GM21825 (cell line): ENCODE measurements around the gene MAB21L1.

Experiments used
- ATAC-seq: cut with Tn5 transposase; IDR thresholded peaks from one replicate; pipeline ENCODE4 v1.9.1; 2021; ENCODE audit warnings: mild to moderate bottlenecking, moderate library complexity; ENCODE audit not compliant: unreplicated experiment

MAB21L1 gene

GRCh38 chr13:35475960-35476943 is at the start of gene MAB21L1:
TSS of gene MAB21L1 (minus strand) at chr13:35476689. CDS start at chr13:35476138, 551 bp downstream.
- ATAC-seq, result no peak

DNA sequence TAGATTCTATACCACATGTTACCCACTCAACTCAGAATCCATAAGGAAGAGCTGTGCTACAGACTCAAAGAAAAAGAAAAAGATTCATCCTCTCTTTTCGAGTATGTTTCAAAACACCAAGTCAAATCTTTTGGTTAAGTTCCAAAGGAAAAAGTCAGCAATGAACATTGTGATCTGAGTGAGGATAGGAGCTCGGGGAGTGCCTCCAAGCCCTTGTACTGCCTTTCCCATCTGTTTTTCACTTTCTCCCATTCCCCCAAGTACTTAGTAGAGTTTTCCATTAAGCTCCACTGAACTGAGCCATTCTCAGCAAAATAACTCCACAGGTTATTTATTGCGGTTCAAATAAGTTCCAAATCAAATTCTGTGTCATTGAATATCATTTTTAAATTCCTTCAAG is 47.7 kb upstream of the MAB21L1 start:
- ATAC-seq, result no peak

DNA sequence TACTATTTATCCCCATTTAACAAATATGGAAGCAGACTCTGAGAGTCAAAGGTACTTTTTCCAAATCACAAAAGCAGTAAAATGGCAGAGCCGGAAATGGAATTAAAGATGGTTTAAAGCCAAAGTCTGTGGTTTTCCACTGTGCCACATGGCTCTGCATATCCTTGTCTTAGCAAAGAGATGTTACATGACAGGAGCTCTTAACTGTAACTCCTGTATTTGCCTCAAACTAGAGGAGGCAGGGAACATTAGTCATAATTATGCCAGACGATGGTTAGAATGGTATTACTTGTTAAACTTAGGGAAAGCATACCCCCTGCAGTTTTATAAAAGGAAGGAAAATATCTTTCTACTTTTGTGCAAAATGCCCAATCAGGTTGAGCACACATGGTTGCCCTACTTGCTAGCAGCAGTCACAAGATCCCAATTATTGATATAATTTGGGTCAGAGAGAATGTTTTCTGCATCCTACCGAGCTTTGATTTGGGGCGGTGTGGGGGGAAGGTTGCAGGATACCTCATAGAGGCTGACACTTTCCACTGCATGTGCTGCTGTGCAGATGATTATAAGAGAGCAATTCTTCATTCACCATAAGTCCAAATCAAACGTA is 42.0 kb upstream of the MAB21L1 start:
- no peak for ATAC-seq

- ATAC-seq, result no peak
These were observed 38.5 kb upstream of the MAB21L1 start for GRCh38 chr13:35514801-35515502.

GRCh38 chr13:35514061-35514477 is 37.6 kb upstream of the MAB21L1 start:
- ATAC-seq, result no peak

DNA sequence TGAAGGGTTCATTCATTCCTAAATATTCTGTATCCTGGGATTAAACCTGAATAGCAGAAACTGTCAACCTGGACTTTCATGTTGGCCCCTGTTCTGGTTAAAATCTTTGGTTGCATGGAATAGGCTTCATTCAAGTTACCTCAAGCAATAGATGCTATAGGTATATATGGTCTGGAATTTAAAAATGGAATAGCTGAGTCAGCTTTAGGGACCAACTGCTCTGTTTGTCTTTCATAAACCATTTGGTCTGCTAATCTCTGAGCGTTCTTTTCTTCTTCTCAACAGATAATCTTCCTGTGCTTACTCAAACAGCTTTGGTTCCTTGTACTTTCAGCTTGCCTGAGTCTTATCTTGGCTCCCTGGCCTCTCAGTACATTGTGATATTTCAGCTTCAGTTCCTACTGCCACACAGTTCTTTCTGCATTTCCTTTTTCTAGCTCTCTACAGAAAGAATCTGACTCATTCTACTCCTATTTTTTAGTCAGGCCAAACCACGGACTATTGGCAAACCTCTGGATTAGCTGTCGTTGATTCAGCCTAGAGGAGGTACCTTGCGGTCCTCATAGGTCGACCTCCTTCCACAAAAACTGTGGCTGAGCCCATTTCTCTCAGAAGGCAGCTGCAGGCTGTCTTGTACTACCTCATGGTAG is 35.9 kb upstream of the MAB21L1 start:
- no peak for ATAC-seq

DNA sequence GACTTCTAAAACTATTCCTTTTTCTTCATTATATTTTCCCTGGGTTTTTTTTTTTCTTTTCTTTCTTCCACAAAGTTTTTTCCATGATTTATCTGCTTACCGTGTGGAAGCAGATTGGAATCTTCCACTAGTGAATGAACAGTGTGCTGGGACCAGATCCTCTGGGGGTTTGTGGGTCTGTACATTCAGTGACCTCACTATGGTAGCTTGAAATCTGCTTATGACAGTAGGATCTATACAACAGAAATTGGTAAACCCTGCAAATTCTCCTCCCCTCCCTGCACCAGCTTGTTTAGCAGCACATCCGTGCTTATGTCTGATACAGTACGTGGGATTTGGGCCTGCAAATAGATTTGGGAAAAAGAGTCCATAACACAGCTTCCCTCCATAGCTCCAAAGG is 26.0 kb upstream of the MAB21L1 start:
- ATAC-seq, result no peak

DNA sequence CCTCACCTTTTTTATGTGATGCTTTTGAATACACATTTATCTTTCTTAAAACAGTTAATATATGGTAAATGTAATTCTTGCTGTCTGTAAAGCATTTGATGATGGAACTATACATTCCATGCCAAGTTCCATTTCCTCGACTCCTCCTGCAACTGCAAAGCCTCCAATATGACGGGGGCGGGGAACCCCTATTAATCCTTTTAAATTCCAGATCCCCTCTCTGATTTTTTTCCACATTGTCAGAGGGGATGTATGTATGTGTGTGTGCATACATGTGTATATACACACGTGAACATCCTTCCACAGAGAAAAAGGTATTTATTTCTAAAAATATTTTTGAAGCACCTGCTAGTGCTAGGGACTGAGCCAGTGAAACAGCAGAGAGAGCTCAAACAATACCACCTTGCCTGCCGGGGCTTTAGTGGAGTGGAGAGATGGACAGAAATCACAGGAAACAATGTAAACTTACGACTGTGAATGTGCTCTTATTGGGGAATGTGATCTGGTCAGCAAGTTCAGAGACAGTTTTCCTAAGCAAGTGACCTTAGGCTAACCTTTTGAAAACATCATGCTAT is 25.3 kb upstream of the MAB21L1 start:
- ATAC-seq, result no peak

DNA sequence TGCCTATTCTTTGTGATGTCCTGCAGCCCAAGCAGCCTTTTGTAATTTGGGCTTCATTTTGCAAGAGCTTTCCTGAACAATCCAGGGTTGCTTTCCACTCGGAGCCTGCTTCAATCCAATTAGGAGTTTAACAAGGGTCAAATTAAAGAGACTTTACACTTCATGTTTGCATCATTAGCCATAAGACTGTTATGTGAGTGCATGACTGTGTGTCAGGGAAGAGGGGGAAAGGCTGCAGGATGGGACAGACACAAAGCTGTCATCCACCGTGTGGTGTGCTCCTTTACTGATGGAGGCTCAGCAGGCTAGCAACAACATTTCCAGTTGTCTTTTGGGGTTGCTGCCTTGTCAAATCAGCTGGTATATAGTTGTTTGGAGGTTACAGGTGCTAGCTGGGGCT is 23.7 kb upstream of the MAB21L1 start:
- ATAC-seq, result no peak

DNA sequence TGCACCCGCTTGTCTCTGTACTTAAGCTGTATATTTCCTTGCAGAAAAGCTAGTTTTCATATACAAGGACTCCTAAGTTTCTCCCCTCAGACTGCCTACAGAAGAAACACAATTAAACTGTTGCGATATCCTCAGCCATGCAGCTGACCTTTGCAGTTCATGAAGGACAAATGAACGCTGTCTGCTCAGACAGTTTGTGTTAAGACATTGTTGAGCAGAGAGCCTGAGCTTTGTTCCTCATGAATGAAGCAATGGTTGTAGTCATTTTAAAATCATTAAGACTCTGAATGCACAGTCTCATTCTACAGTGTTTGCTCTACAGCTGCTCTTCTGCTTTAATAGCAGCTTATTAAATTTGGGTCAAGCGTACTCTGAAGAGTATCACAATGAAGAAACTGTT is 23.2 kb upstream of the MAB21L1 start:
- no peak for ATAC-seq

DNA sequence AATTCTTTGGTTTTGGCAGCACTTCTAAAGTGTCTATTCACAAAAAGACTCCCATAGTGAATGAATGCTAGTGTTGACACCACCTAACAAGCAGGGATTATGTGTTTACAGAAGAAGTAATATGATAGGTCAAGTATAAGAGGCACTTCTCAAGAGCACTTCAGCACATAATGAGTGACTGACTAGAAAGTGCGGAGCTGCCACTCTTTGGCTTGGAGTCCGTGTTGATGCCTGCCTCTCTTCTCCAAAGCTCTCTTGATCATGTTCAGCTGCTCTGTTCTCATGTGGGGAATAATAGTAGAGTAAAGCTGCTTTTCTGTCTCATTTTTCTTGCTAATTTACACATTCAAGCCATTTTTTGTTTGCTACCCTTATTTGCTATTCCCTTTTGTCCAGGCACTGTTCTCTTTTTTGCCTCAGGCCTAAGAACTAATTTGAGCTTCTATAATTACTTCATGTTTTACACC is 22.7 kb upstream of the MAB21L1 start:
- ATAC-seq, result no peak

DNA sequence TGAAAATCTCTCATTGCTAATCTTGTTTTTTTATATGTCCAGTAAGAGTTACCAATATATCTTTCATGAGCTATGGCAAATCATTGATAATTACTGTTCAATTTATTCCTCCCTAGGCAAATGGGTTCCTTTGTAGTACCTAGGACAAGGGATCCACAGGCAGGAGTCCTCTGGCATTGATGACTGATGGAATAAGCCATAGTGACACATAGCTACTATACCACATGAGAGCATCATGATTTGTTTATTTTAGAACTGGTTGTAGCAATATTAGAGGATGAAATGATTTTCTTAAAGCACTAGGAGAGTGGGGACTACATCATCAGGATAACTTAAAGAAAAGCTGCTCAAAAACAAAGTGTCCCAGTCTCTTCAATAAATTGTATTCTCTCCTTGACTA is 21.7 kb upstream of the MAB21L1 start:
- no peak for ATAC-seq

- ATAC-seq, result no peak
These were observed 20.4 kb upstream of the MAB21L1 start for GRCh38 chr13:35496761-35497386.

- no peak for ATAC-seq
These were observed 19.5 kb upstream of the MAB21L1 start for GRCh38 chr13:35496006-35496405.

DNA sequence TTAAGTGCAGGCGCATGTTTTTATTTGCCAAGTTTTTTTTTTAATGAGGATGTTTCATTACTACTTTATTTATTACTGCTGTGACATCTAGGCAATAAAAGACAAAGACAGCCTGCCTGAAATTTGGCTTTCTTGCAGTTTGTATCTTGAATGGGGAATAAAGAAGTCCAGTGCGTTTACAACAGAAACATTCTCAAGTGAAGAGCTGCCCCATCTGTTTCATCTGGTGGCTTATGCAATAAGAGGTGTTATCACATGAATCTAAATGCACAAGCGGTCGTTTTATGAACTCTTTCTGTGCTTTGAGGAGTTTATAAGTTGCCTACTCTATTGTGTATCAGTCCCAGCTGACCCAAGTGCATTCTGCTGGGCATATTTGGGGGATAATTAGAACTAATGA is 12.6 kb upstream of the MAB21L1 start:
- ATAC-seq, result no peak

DNA sequence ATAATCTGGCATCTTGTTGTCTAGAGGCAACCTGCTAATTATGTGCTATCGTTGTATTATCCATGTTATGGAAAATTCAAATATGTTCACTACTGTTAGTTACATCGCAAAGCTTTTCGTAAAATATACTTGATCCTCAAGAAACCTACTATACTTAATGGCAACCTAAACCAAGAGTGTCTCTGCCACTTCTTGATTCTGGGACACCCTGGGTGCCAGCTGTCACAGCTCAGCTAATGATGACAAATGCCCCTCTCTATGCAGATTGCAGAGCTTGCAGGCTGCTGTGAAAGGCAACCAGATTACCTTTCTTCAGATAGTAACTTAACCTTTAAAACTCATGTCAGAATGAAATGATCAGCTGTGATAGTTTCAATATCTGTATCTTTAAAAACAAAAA is 8.9 kb upstream of the MAB21L1 start:
- no peak for ATAC-seq

- ATAC-seq, result no peak
These were observed 7.9 kb upstream of the MAB21L1 start for GRCh38 chr13:35484384-35484783.

DNA sequence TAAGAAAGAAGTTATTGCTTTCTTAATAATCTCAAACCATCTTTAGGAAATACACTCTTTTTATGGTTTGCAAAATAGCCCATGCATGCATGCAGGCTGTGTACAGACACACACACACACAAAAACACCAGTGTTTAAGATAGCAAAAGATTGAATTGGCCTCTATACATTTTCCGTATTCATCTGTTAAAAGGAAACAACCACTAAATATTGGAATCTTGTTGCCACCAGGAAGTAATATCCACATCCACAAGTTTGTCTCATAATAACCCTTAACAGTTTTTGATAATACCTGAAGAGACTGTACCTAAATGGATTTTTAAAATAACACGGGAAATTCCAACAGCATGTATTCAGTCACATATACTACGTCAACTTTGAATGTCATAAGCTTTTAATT is 7.3 kb upstream of the MAB21L1 start:
- no peak for ATAC-seq

GRCh38 chr13:35482527-35482926 is 6.0 kb upstream of the MAB21L1 start:
- ATAC-seq, result no peak

DNA sequence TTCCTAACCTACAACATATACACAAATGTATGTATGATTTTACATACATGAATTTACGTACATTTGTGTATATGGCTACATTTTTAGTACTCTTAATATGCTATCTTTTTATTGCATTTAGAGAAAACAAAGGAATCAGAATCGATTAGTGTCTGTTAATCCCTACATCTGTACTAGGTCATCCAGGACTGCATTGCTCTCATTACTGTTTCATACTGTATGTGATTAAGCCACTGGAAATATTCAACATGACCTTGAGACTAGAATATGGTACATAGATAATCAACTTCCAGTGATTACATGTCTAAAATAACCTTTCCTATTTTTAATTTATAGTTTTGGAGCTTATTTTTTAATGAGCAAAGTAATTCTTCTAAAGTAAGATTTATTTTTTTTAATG is 5.3 kb upstream of the MAB21L1 start:
- no peak for ATAC-seq
